Endodermal cell (in vitro differentiated cells): Measurements from ENCODE around the gene GALNT7. TPM values are rescaled to one million over a fixed set of nuclear protein-coding genes. Genes with fewer than 3 reads are reported as not detected.

ENCODE experiments used
- DNase-seq: peaks from one replicate; pipeline ENCODE4 v3.0.0-alpha.2; 2017
- H3K27ac ChIP-seq: 2 replicates; pipeline ENCODE4 v1.5.1; 2013; ENCODE audit warnings: mild to moderate bottlenecking, low read depth, low read length, moderate library complexity
- H3K27me3 ChIP-seq: 2 replicates; pipeline ENCODE4 v1.6.1; 2013; ENCODE audit warnings: mild to moderate bottlenecking, low read length, moderate library complexity; ENCODE audit not compliant: insufficient read depth, control insufficient read depth, poor library complexity, severe bottlenecking
- H3K36me3 ChIP-seq: 2 replicates; pipeline ENCODE4 v1.7.0; 2013; ENCODE audit warnings: mild to moderate bottlenecking, low read length, moderate library complexity; ENCODE audit not compliant: control insufficient read depth, insufficient read depth
- H3K4me1 ChIP-seq: one replicate; pipeline ENCODE4 v1.7.0; 2013; ENCODE audit warnings: low read length; ENCODE audit not compliant: control insufficient read depth, insufficient read depth
- H3K4me3 ChIP-seq: 2 replicates; pipeline ENCODE4 v1.5.1; 2013; ENCODE audit warnings: mild to moderate bottlenecking, low read length, moderate library complexity
- H3K9ac ChIP-seq: 2 replicates; pipeline ENCODE4 v1.6.1; 2013; ENCODE audit warnings: mild to moderate bottlenecking, low read length, moderate library complexity; ENCODE audit not compliant: poor library complexity, severe bottlenecking; ENCODE audit errors: extremely low read depth
- H3K9me3 ChIP-seq: 2 replicates; pipeline ENCODE4 v1.6.1; 2013; ENCODE audit warnings: mild to moderate bottlenecking, low read length, moderate library complexity; ENCODE audit not compliant: control insufficient read depth
- H3K27ac Mint-ChIP-seq: 2 replicates; pipeline ENCODE4 v1.8.0; 2020; ENCODE audit warnings: mixed read lengths
- H3K27me3 Mint-ChIP-seq: 2 replicates; pipeline ENCODE4 v1.8.0; 2021; ENCODE audit warnings: mild to moderate bottlenecking, mixed read lengths; ENCODE audit not compliant: insufficient read depth
- H3K36me3 Mint-ChIP-seq: 2 replicates; pipeline ENCODE4 v1.8.0; 2020; ENCODE audit warnings: low read depth, mixed read lengths
- H3K4me1 Mint-ChIP-seq: 2 replicates; pipeline ENCODE4 v1.8.0; 2020; ENCODE audit warnings: mixed read lengths
- H3K4me3 Mint-ChIP-seq: 2 replicates; pipeline ENCODE4 v1.8.0; 2020; ENCODE audit warnings: mild to moderate bottlenecking, moderate library complexity, mixed read lengths
- H3K9me3 Mint-ChIP-seq: 2 replicates; pipeline ENCODE4 v1.8.0; 2020; ENCODE audit warnings: mild to moderate bottlenecking, mixed read lengths
- CTCF ChIP-seq: fragments of 200-600 bp; sonication (generic); conservative IDR thresholded peaks from 2 replicates; pipeline ENCODE4 v1.5.0; 2021; ENCODE audit warnings: antibody characterized with exemption, mild to moderate bottlenecking
- WGBS, 2 experiments: methylation state at CpG; one replicate each; pipeline versions ENCODE4 v1.1.5 to v1.1.7; 2013; ENCODE audit warnings: missing lambda C conversion rate in 2 of 2, mixed read lengths in 1 of 2; ENCODE audit not compliant: insufficient coverage in 1 of 2, insufficient read length in 1 of 2; 5-methylcytosine and 5-hydroxymethylcytosine counted together
- total RNA-seq, 2 donors: library from RNA; stranded (reverse); fragmentation: NEBNext Ultra II Directional in 1 of 2; extraction: Animal tissue kit (Norgen Biotek cat#: 25700) in 1 of 2; gene quantifications; 2 replicates in 1 of 2; 3 replicates in 1 of 2; pipeline ENCODE4 v1.2.1, GENCODE V29; 2021

GALNT7 gene
- total RNA-seq, 2 donors from 2014 or later = 66.1 to 72.1 TPM

GRCh38 chr4:173245952-173246351 lies 77.3 kb downstream of the GALNT7 start:
- Histone ChIP-seq H3K4me3 (no peak overlapping the region), H3K9me3 (no peaks in the 10 kb centered on the region), H3K4me1 (peaks cover 11% of the 10 kb centered on the region), H3K27me3 (no peaks in the 10 kb centered on the region), H3K36me3 (no peaks in the 10 kb centered on the region), H3K9ac (no peak overlapping the region), H3K27ac (no peak overlapping the region)
- Mint-ChIP-seq H3K27ac (peak overlapping the region; percentile 73), H3K27me3 (no peaks in the 10 kb centered on the region), H3K9me3 (no peaks in the 10 kb centered on the region), H3K36me3 (peaks cover 5% of the 10 kb centered on the region), H3K4me3 (no peak overlapping the region), H3K4me1 (peaks cover 36% of the 10 kb centered on the region)
- no peak for TF ChIP-seq CTCF
- no peak for DNase-seq

GRCh38 chr4:173246719-173247118 lies 78.1 kb downstream of the GALNT7 start:
- peaks cover 36% of the 10 kb centered on the region for H3K4me1 Mint-ChIP-seq
- no peak overlapping the region for H3K4me3 ChIP-seq
- peaks cover 5% of the 10 kb centered on the region for H3K36me3 Mint-ChIP-seq

GRCh38 chr4:173247321-173247720 lies 78.7 kb downstream of the GALNT7 start:
- no peak overlapping the region for H3K27ac ChIP-seq
- H3K4me1 ChIP-seq = peaks cover 6% of the 10 kb centered on the region
- no peaks in the 10 kb centered on the region for H3K27me3 Mint-ChIP-seq
- H3K4me3 Mint-ChIP-seq = no peak overlapping the region
- no peak overlapping the region for H3K9ac ChIP-seq
- no peak overlapping the region for H3K27ac Mint-ChIP-seq
- H3K4me3 ChIP-seq = no peak overlapping the region
- WGBS, 2 experiments = 84 to 100% methylated on average over 2 to 5 of the region's 5 CpGs
- TF ChIP-seq CTCF = no peak
- H3K4me1 Mint-ChIP-seq = peaks cover 33% of the 10 kb centered on the region
- H3K9me3 ChIP-seq = no peaks in the 10 kb centered on the region
- DNase-seq = no peak
- H3K36me3 ChIP-seq = peaks cover 2% of the 10 kb centered on the region
- H3K27me3 ChIP-seq = no peaks in the 10 kb centered on the region
- peaks cover 5% of the 10 kb centered on the region for H3K36me3 Mint-ChIP-seq
- no peaks in the 10 kb centered on the region for H3K9me3 Mint-ChIP-seq

More at GRCh38 chr4:173246719-173247118, 78.1 kb downstream of the GALNT7 start:
- no peak overlapping the region for H3K9ac ChIP-seq
- Mint-ChIP-seq H3K27ac (no peak overlapping the region), H3K27me3 (no peaks in the 10 kb centered on the region), H3K9me3 (no peaks in the 10 kb centered on the region), H3K4me3 (no peak overlapping the region)
- TF ChIP-seq CTCF = no peak
- DNase-seq = no peak
- H3K4me1 ChIP-seq = peaks cover 11% of the 10 kb centered on the region
- no peaks in the 10 kb centered on the region for H3K36me3 ChIP-seq
- H3K9me3 ChIP-seq = no peaks in the 10 kb centered on the region
- 50 to 51% methylated on average over 1 to 3 of the region's 3 CpGs for WGBS, 2 experiments
- no peaks in the 10 kb centered on the region for H3K27me3 ChIP-seq
- no peak overlapping the region for H3K27ac ChIP-seq
